Measurements from ENCODE around the gene SLC35G3.

DNA sequence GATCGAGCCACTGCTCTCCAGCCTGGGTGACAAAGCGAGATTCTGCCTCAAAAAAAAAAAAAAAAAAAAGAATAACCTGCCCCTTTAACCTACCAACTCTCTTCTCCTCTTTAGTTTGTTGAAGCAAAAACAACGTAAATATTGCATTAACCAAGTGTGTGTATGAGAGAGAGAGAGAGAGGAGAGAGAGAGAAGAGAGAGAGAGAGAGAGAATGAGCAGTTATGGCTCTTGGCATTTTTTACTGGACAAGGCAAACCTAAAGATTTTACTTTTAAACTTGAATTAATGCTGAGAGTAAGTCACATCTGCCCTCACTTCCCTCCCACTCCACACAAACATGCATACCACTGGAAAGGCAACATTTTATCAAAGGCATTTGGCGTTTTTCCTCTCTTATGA is 45.6 kb upstream of the SLC35G3 start:
- TF ChIP-seq CTCF (optimal IDR thresholded peaks at IDR 0.05 in 1 of 3, IDR thresholded peaks at IDR 0.05 in 1 of 3, conservative IDR thresholded peaks at IDR 0.05 in 1 of 3; ENCODE audit: extremely low read depth in 1 of 3, insufficient read depth in 2 of 3, low read length in 3 of 3) (no peak), EZH2 (IDR thresholded peaks at IDR 0.05; ENCODE audit: low read length) (no peak)

All from keratinocyte (primary cell).